GM23338 (cell line): ENCODE data around the gene SUGCT. TPM values are rescaled to one million over a fixed set of nuclear protein-coding genes. Genes with fewer than 3 reads are reported as not detected.
"Not testable (repeated sequence)": the region's sequence is repeated elsewhere in the genome, so short reads cannot be mapped to it uniquely, and the experiment has no call there.

ENCODE experiments used
- ATAC-seq: fragments of 200-7000 bp; cut with Tn5 transposase; 3 replicates; pipeline ENCODE4 v1.9.1; 2020
- DNase-seq: peaks from one replicate; pipeline ENCODE4 v3.0.0-alpha.2; 2015; ENCODE audit warnings: low spot score
- H2AFZ ChIP-seq: fragments of 200-600 bp; sonication (generic); 2 replicates; pipeline ENCODE4 v1.8.0; 2016; ENCODE audit warnings: antibody characterized with exemption, mild to moderate bottlenecking, moderate library complexity
- H3F3A ChIP-seq: fragments of 200-600 bp; sonication (generic); replicated peaks from 2 replicates; pipeline ENCODE4 v1.8.0; 2017; ENCODE audit warnings: antibody characterized with exemption, mixed run types, low read depth
- H3K27ac ChIP-seq: fragments of 200-600 bp; sonication (generic); 2 replicates; pipeline ENCODE4 v1.6.1; 2016; ENCODE audit warnings: low read depth
- H3K27me3 ChIP-seq: fragments of 200-600 bp; sonication (generic); 2 replicates; pipeline ENCODE4 v1.8.0; 2016; ENCODE audit warnings: mild to moderate bottlenecking, mixed run types, moderate library complexity; ENCODE audit not compliant: insufficient read depth
- H3K36me3 ChIP-seq: fragments of 200-600 bp; sonication (generic); 2 replicates; pipeline ENCODE4 v1.8.0; 2016; ENCODE audit warnings: mild to moderate bottlenecking; ENCODE audit not compliant: insufficient read depth
- H3K4me1 ChIP-seq: fragments of 200-600 bp; sonication (generic); 2 replicates; pipeline ENCODE4 v1.8.0; 2016; ENCODE audit warnings: mild to moderate bottlenecking, moderate library complexity; ENCODE audit not compliant: insufficient read depth
- H3K4me2 ChIP-seq: fragments of 200-600 bp; sonication (generic); 2 replicates; pipeline ENCODE4 v1.7.1; 2017; ENCODE audit warnings: mixed run types
- H3K4me3 ChIP-seq: fragments of 200-600 bp; sonication (generic); 2 replicates; pipeline ENCODE4 v1.6.1; 2016; ENCODE audit warnings: mixed run types
- H3K79me2 ChIP-seq: fragments of 200-600 bp; sonication (generic); replicated peaks from 2 replicates; pipeline ENCODE4 v1.8.0; 2017; ENCODE audit warnings: mild to moderate bottlenecking; ENCODE audit not compliant: insufficient read depth
- H3K9me2 ChIP-seq: fragments of 200-600 bp; sonication (generic); 2 replicates; pipeline ENCODE4 v1.8.0; 2017; ENCODE audit not compliant: insufficient read depth
- H4K20me1 ChIP-seq: fragments of 200-600 bp; sonication (generic); replicated peaks from 2 replicates; pipeline ENCODE4 v1.8.0; 2017; ENCODE audit warnings: mild to moderate bottlenecking; ENCODE audit not compliant: insufficient read depth
- H3K27ac Mint-ChIP-seq: 2 replicates; pipeline ENCODE4 v1.8.0; 2020; ENCODE audit warnings: inconsistent platforms, mild to moderate bottlenecking, moderate library complexity, mixed read lengths
- H3K27me3 Mint-ChIP-seq: 3 replicates; pipeline ENCODE4 v1.8.0; 2022; ENCODE audit warnings: low read depth, mild to moderate bottlenecking, moderate library complexity, mixed read lengths, inconsistent platforms; ENCODE audit not compliant: insufficient read depth, poor library complexity
- H3K36me3 Mint-ChIP-seq: 3 replicates; pipeline ENCODE4 v1.8.0; 2021; ENCODE audit warnings: low read depth, mild to moderate bottlenecking, inconsistent platforms, moderate library complexity, mixed read lengths
- H3K4me1 Mint-ChIP-seq: 3 replicates; pipeline ENCODE4 v1.8.0; 2020; ENCODE audit warnings: mild to moderate bottlenecking, inconsistent platforms, mixed read lengths
- H3K4me3 Mint-ChIP-seq: 3 replicates; pipeline ENCODE4 v1.8.0; 2021; ENCODE audit warnings: moderate library complexity, mild to moderate bottlenecking, inconsistent platforms, mixed read lengths
- H3K9me3 Mint-ChIP-seq: 3 replicates; pipeline ENCODE4 v1.8.0; 2020; ENCODE audit warnings: moderate library complexity, mild to moderate bottlenecking, inconsistent platforms, mixed read lengths
- CREB1 ChIP-seq: fragments of 250-450 bp; sonication (Bioruptor Pico); IDR thresholded peaks from 2 replicates; pipeline ENCODE4 v1.5.0; 2020; ENCODE audit warnings: low read depth, mild to moderate bottlenecking, moderate library complexity
- EZH2 ChIP-seq: fragments of 200-600 bp; sonication (generic); IDR thresholded peaks from one replicate; pipeline ENCODE4 v1.8.0; 2017; ENCODE audit warnings: antibody characterized with exemption, mild to moderate bottlenecking, low read depth; ENCODE audit not compliant: unreplicated experiment
- EZH2phosphoT487 ChIP-seq: fragments of 200-600 bp; sonication (generic); IDR thresholded peaks from one replicate; pipeline ENCODE4 v1.8.1; 2018; ENCODE audit warnings: antibody characterized with exemption; ENCODE audit not compliant: unreplicated experiment
- JUNB ChIP-seq: IDR thresholded peaks from one replicate; pipeline ENCODE4 v1.6.1; 2016; ENCODE audit warnings: antibody characterized with exemption; ENCODE audit not compliant: unreplicated experiment
- NANOG ChIP-seq: IDR thresholded peaks from 2 replicates; pipeline ENCODE4 v1.6.1; 2016; ENCODE audit warnings: antibody characterized with exemption, borderline replicate concordance
- STAT1 ChIP-seq: IDR thresholded peaks from one replicate; pipeline ENCODE4 v1.6.1; 2016; ENCODE audit warnings: antibody characterized with exemption; ENCODE audit not compliant: unreplicated experiment
- ZNF114 ChIP-seq: fragments of 250-450 bp; sonication (Bioruptor Pico); IDR thresholded peaks from 2 replicates; pipeline ENCODE4 v1.5.0; 2020; ENCODE audit warnings: mild to moderate bottlenecking, moderate library complexity
- polyA plus RNA-seq: library from polyadenylated mRNA; unstranded; fragments of >200 nt; fragmentation: Nextera tagmentation; extraction: Ambion mirVana; gene quantifications from 2 replicates; pipeline ENCODE4 v1.2.1, GENCODE V29; 2016
- total RNA-seq: library from RNA; depleted of rRNA; stranded (reverse); fragments of >200 nt; shearing (Covaris generic); gene quantifications from 2 replicates; pipeline ENCODE4 v1.2.3, GENCODE V29; 2014
- TF ChIP-seq, protein P1 (sequence below): fragments of 250-450 bp; sonication (Bioruptor Pico); IDR thresholded peaks from 2 replicates; pipeline ENCODE4 v1.5.0; 2020; ENCODE audit warnings: mild to moderate bottlenecking, moderate library complexity
- TF ChIP-seq, protein P2 (sequence below), 2 experiments: fragments of 200-600 bp in 1 of 2; sonication (generic) in 1 of 2; conservative IDR thresholded peaks; 2 replicates each; pipeline versions ENCODE4 v1.5.1 to v1.6.1; 2016 to 2017; ENCODE audit warnings: antibody characterized with exemption in 2 of 2, low read depth in 2 of 2, mild to moderate bottlenecking in 2 of 2, moderate library complexity in 1 of 2
- TF ChIP-seq, protein P3 (sequence below): IDR thresholded peaks from 2 replicates; pipeline ENCODE4 v1.6.1; 2016; ENCODE audit warnings: antibody characterized with exemption

The SUGCT gene
- total and polyA plus RNA-seq, 2 experiments from 2014 or later = 4.2 to 5.6 TPM

DNA sequence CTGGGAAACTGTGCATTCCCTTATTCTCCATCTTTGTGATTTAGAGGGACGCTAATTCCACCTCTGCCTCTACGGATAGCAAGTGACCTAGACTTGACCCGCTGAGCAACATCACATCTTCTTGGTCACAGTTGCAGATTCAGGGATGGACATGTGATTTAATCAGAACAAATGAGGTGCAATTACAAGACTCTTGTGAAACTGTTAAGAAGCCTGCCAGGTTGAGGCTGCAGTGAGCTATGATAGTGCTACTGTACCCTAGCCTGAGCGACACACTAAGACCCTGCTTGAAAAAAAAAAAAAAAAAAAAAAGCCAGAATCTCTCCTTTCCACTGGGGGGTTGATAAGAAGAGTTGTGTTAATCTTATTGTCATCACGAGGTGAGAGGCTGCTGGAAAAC lies 14.8 kb upstream of the SUGCT start:
- no peak overlapping the region for H3K4me3 ChIP-seq
- no peaks in the 10 kb centered on the region for H3K36me3 ChIP-seq
- H2AFZ ChIP-seq = no peak overlapping the region
- no peak overlapping the region for H3K4me2 ChIP-seq
- H3K27me3 ChIP-seq = no peaks in the 10 kb centered on the region
- Mint-ChIP-seq H3K36me3 (no peaks in the 10 kb centered on the region), H3K27me3 (peaks cover 1% of the 10 kb centered on the region), H3K4me3 (no peak overlapping the region), H3K9me3 (no peaks in the 10 kb centered on the region), H3K4me1 (peaks cover 4% of the 10 kb centered on the region; the same call in 2 of the 3 replicates), H3K27ac (no peak overlapping the region)
- TF ChIP-seq JUNB (no peak), ZNF114 (no peak), NANOG (no peak), EZH2 (no peak), STAT1 (no peak), EZH2phosphoT487 (no peak), CREB1 (no peak)
- TF ChIP-seq, protein P1, sequence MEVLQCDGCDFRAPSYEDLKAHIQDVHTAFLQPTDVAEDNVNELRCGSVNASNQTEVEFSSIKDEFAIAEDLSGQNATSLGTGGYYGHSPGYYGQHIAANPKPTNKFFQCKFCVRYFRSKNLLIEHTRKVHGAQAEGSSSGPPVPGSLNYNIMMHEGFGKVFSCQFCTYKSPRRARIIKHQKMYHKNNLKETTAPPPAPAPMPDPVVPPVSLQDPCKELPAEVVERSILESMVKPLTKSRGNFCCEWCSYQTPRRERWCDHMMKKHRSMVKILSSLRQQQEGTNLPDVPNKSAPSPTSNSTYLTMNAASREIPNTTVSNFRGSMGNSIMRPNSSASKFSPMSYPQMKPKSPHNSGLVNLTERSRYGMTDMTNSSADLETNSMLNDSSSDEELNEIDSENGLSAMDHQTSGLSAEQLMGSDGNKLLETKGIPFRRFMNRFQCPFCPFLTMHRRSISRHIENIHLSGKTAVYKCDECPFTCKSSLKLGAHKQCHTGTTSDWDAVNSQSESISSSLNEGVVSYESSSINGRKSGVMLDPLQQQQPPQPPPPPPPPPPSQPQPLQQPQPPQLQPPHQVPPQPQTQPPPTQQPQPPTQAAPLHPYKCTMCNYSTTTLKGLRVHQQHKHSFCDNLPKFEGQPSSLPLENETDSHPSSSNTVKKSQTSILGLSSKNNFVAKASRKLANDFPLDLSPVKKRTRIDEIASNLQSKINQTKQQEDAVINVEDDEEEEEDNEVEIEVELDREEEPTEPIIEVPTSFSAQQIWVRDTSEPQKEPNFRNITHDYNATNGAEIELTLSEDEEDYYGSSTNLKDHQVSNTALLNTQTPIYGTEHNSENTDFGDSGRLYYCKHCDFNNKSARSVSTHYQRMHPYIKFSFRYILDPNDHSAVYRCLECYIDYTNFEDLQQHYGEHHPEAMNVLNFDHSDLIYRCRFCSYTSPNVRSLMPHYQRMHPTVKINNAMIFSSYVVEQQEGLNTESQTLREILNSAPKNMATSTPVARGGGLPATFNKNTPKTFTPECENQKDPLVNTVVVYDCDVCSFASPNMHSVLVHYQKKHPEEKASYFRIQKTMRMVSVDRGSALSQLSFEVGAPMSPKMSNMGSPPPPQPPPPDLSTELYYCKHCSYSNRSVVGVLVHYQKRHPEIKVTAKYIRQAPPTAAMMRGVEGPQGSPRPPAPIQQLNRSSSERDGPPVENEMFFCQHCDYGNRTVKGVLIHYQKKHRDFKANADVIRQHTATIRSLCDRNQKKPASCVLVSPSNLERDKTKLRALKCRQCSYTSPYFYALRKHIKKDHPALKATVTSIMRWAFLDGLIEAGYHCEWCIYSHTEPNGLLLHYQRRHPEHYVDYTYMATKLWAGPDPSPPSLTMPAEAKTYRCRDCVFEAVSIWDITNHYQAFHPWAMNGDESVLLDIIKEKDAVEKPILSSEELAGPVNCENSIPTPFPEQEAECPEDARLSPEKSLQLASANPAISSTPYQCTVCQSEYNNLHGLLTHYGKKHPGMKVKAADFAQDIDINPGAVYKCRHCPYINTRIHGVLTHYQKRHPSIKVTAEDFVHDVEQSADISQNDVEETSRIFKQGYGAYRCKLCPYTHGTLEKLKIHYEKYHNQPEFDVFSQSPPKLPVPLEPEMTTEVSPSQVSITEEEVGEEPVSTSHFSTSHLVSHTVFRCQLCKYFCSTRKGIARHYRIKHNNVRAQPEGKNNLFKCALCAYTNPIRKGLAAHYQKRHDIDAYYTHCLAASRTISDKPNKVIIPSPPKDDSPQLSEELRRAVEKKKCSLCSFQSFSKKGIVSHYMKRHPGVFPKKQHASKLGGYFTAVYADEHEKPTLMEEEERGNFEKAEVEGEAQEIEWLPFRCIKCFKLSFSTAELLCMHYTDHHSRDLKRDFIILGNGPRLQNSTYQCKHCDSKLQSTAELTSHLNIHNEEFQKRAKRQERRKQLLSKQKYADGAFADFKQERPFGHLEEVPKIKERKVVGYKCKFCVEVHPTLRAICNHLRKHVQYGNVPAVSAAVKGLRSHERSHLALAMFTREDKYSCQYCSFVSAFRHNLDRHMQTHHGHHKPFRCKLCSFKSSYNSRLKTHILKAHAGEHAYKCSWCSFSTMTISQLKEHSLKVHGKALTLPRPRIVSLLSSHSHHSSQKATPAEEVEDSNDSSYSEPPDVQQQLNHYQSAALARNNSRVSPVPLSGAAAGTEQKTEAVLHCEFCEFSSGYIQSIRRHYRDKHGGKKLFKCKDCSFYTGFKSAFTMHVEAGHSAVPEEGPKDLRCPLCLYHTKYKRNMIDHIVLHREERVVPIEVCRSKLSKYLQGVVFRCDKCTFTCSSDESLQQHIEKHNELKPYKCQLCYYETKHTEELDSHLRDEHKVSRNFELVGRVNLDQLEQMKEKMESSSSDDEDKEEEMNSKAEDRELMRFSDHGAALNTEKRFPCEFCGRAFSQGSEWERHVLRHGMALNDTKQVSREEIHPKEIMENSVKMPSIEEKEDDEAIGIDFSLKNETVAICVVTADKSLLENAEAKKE = no peak
- TF ChIP-seq, protein P2, sequence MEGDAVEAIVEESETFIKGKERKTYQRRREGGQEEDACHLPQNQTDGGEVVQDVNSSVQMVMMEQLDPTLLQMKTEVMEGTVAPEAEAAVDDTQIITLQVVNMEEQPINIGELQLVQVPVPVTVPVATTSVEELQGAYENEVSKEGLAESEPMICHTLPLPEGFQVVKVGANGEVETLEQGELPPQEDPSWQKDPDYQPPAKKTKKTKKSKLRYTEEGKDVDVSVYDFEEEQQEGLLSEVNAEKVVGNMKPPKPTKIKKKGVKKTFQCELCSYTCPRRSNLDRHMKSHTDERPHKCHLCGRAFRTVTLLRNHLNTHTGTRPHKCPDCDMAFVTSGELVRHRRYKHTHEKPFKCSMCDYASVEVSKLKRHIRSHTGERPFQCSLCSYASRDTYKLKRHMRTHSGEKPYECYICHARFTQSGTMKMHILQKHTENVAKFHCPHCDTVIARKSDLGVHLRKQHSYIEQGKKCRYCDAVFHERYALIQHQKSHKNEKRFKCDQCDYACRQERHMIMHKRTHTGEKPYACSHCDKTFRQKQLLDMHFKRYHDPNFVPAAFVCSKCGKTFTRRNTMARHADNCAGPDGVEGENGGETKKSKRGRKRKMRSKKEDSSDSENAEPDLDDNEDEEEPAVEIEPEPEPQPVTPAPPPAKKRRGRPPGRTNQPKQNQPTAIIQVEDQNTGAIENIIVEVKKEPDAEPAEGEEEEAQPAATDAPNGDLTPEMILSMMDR (conservative IDR thresholded peaks at IDR 0.05; ENCODE audit: low read depth in 2 of 2) = no peak
- TF ChIP-seq, protein P3, sequence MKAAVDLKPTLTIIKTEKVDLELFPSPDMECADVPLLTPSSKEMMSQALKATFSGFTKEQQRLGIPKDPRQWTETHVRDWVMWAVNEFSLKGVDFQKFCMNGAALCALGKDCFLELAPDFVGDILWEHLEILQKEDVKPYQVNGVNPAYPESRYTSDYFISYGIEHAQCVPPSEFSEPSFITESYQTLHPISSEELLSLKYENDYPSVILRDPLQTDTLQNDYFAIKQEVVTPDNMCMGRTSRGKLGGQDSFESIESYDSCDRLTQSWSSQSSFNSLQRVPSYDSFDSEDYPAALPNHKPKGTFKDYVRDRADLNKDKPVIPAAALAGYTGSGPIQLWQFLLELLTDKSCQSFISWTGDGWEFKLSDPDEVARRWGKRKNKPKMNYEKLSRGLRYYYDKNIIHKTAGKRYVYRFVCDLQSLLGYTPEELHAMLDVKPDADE = no peak
- H3K79me2 ChIP-seq = no peaks in the 10 kb centered on the region
- no peaks in the 10 kb centered on the region for H4K20me1 ChIP-seq
- peak overlapping the region; percentile 65; the same call in 1 of the 2 replicates for H3K27ac ChIP-seq
- H3K4me1 ChIP-seq = no peaks in the 10 kb centered on the region
- DNase-seq (no peak), ATAC-seq (no peak)
- no peaks in the 10 kb centered on the region for H3K9me2 ChIP-seq
- H3F3A ChIP-seq = 0 out of 2 replicates have a peak, but pooled peaks cover 4% of the 10 kb centered on the region

DNA sequence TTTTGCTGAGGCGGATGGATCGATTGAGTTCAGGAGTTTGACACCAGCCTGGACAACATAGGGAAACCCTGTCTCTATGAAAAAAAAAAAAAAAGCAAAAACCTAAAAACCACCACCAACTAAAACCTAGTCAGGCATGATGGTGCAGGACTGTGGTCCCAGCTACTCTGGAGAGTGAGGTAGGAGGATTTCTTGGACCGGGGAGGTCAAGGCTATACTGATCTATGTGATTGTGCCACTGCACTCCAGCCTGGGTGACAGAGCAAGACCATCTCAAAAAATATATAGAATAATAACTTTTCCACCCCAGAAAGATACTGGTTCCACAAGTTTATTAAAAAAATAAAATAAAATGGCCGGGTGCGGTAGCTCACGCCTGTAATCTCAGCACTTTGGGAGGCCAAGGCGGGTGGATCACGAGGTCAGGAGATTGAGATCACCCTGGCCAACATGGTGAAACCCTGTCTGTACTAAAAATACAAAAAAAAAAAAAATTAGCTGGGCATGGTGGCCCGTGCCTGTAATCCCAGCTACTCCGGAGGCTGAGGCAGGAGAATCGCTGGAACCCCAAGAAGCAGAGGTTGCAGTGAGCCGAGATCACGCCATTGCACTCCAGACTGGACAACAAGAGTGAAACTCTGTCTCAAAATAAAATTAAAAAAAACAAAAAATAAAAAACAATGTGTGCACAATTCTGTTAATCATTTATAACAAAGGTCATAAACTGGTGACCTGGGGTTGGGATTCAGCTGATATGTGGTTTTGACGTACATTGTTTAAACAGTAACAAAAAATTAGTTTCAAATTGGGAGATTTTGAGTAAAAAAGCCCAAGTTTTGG lies 12.5 kb upstream of the SUGCT start:
- H4K20me1 ChIP-seq, H3F3A ChIP-seq, H3K9me3 Mint-ChIP-seq, H3K27ac Mint-ChIP-seq, ATAC-seq, H3K27me3 Mint-ChIP-seq, H2AFZ ChIP-seq, H3K4me3 Mint-ChIP-seq, H3K4me1 Mint-ChIP-seq, H3K79me2 ChIP-seq, H3K36me3 ChIP-seq, H3K4me3 ChIP-seq, H3K36me3 Mint-ChIP-seq, H3K4me1 ChIP-seq, H3K4me2 ChIP-seq, H3K27ac ChIP-seq, H3K9me2 ChIP-seq, H3K27me3 ChIP-seq, DNase-seq: not testable (repeated sequence)
